NT2/D1 (cell line): ENCODE data around the gene PRPF6.

Experiments used
- DNase-seq: peaks from one replicate; pipeline ENCODE4 v3.0.0-alpha.2; 2011; ENCODE audit warnings: low read depth, low spot score
- H3K27me3 ChIP-seq: 2 replicates; pipeline ENCODE4 v1.6.0; 2011; ENCODE audit warnings: mild to moderate bottlenecking; ENCODE audit not compliant: insufficient read length, insufficient read depth
- H3K36me3 ChIP-seq: 2 replicates; pipeline ENCODE4 v1.6.1; 2011; ENCODE audit warnings: mild to moderate bottlenecking, low read length, mixed read lengths; ENCODE audit not compliant: insufficient read depth, insufficient read length
- H3K4me1 ChIP-seq: 2 replicates; pipeline ENCODE4 v1.5.1; 2011; ENCODE audit not compliant: insufficient read depth, insufficient read length
- H3K4me3 ChIP-seq: 2 replicates; pipeline ENCODE4 v1.5.1; 2011; ENCODE audit warnings: low read depth; ENCODE audit not compliant: insufficient read length
- H3K9ac ChIP-seq: 2 replicates; pipeline ENCODE4 v1.6.0; 2011; ENCODE audit warnings: low read depth; ENCODE audit not compliant: insufficient read length
- H3K9me3 ChIP-seq: 2 replicates; pipeline ENCODE4 v1.5.1; 2011; ENCODE audit warnings: mild to moderate bottlenecking, low read length; ENCODE audit not compliant: insufficient read depth
- SUZ12 ChIP-seq: IDR thresholded peaks from 2 replicates; pipeline ENCODE4 v1.6.1; 2011; ENCODE audit not compliant: insufficient read length, insufficient read depth; ENCODE audit errors: extremely low read depth
- YY1 ChIP-seq: IDR thresholded peaks from 2 replicates; pipeline ENCODE4 v1.6.1; 2011; ENCODE audit not compliant: insufficient read length, insufficient read depth
- ZNF274 ChIP-seq: IDR thresholded peaks from 2 replicates; pipeline ENCODE4 v1.6.1; 2011; ENCODE audit warnings: mild to moderate bottlenecking, low read depth, low read length

The PRPF6 gene

DNA sequence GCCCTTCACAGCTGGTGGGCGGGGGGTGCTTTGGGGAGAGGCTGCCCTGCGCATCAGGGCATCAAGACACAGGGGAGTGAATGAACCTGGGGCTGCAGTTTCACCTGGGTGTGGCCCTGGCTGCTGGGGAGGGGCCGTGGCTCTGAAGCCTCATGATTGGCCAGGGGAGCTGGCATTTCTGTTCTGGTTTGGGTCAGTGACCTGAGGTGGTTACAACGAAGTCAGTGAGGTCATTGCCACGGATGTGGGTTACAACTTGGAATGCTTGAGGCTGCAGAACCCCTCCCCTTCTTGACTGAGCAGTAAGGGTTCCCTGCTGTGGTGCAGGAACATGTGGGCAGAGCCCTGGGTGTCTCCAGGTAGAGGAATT, 85.0 kb downstream of the PRPF6 start:
- TF ChIP-seq ZNF274 (no peak), SUZ12 (no peak)
- Histone ChIP-seq H3K4me3 (no peak overlapping the region), H3K36me3 (peaks cover 6% of the 10 kb centered on the region), H3K4me1 (peaks cover 43% of the 10 kb centered on the region), H3K27me3 (no peaks in the 10 kb centered on the region), H3K9me3 (no peaks in the 10 kb centered on the region), H3K9ac (no peak overlapping the region)
- no peak for DNase-seq

DNA sequence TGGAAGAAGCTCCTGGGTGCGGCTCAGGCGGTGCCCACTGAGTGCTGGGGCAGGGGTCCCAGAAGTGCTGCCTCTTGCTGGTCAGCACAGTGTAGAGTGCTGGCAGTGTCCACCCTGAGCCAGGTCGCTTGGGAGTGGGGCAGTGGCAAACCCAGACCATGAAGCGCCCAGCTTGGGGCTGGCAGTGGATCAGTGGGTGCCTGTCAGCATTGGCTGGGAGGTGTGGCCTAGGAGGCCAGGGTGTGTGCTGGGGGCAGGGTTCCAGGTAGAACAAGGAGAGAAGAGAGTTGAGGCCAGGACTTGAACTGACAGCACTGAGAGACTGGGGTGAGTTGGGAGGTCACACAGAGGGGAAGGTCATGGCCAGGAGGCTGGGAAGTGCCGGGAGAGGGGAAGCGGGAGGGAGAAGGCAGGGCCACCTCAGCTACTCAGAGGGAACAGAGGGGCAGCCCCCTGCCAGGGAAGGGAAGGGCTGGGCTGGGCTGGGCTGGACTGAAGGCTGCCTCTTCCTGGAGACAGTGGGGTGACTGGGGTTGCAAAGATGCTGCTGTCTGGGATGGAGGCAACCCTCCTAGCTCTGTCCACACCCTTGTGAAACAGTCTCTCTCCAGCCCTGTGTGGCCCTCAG, 86.2 kb downstream of the PRPF6 start:
- H3K4me1 ChIP-seq: peaks cover 41% of the 10 kb centered on the region
- no peaks in the 10 kb centered on the region for H3K9me3 ChIP-seq
- H3K36me3 ChIP-seq: peaks cover 11% of the 10 kb centered on the region
- DNase-seq: no peak
- H3K9ac ChIP-seq: peak overlapping the region; percentile 39
- TF ChIP-seq SUZ12 (no peak), YY1 (no peak), ZNF274 (no peak)
- no peak overlapping the region for H3K4me3 ChIP-seq
- no peaks in the 10 kb centered on the region for H3K27me3 ChIP-seq

DNA sequence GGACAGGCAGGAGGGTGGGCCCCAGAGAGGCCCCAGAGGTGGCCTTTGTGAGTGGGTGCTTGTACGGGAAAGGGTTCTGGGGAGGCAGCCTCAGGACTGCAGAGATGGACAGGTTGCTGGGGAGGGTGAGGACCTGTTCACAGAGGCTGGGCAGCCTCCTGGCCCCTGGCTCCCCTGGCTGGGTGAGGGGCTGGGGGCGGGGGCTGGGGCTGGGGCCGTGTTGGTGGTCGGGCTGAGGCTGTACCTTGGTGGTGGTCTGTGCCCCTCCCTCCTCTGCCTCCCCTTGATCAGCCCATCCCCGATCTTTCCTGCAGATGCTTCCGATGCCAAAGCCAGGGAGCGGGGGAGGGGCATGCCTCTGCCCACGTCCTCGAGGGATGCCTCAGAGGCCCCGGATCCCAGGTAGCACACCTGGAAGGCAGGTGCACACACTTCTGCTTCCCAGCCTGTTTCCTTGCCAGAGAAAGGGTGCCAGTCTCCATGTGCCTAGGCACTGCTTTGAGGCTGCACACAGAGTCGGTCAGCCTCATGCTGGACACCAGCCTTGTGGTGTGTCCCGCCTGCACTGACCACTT, 86.9 kb downstream of the PRPF6 start:
- Histone ChIP-seq H3K9ac (peak overlapping the region; percentile 39), H3K9me3 (no peaks in the 10 kb centered on the region), H3K4me3 (no peak overlapping the region), H3K36me3 (peaks cover 18% of the 10 kb centered on the region), H3K27me3 (no peaks in the 10 kb centered on the region), H3K4me1 (peaks cover 38% of the 10 kb centered on the region)
- no peak for TF ChIP-seq YY1
- no peak for DNase-seq

DNA sequence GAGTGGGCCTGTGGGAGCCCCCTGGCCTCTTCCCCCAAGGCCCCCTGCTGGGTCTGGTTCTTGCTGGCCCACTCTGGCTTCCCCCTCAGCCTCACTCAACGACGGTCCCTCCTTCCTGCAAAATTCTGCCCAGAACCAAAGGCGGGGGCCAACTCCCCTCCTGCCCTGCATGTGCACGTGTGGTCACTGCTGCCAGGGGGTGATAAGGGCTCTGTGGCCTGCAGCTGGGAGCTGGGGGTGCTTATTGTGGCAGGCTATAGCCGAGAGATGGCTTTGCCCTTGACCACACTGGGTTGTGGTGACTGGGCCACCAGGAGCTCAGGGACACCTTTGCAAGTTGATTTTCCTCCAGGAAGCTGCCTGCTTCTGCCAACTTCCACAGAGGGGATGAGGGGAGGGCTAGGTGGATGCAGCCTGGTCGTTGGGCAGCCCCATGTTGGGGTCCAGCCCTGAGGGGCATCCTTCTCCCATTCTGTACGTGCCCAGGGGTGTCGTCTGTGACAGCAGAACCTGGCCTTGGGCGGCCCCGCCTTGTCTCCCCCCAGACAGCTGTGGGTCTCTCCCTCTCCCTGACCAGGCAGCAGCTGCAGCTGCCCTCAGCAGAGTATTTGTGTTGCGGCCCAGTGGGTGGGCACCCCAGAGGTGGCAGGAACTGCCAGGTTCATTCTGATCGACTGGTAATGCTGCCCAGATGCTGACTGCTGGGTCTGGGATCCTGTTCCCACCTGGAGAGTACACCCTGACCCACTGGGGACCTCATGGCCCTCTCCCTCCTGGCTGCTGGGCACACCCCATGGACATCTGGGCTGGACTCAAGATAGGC, 87.7 kb downstream of the PRPF6 start:
- H3K36me3 ChIP-seq: peaks cover 26% of the 10 kb centered on the region
- no peaks in the 10 kb centered on the region for H3K9me3 ChIP-seq
- H3K4me1 ChIP-seq: peaks cover 38% of the 10 kb centered on the region
- no peaks in the 10 kb centered on the region for H3K27me3 ChIP-seq
- no peak overlapping the region for H3K4me3 ChIP-seq
- no peak for TF ChIP-seq SUZ12
- no peak for TF ChIP-seq ZNF274
- no peak for TF ChIP-seq YY1
- H3K9ac ChIP-seq: no peak overlapping the region
- no peak for DNase-seq

DNA sequence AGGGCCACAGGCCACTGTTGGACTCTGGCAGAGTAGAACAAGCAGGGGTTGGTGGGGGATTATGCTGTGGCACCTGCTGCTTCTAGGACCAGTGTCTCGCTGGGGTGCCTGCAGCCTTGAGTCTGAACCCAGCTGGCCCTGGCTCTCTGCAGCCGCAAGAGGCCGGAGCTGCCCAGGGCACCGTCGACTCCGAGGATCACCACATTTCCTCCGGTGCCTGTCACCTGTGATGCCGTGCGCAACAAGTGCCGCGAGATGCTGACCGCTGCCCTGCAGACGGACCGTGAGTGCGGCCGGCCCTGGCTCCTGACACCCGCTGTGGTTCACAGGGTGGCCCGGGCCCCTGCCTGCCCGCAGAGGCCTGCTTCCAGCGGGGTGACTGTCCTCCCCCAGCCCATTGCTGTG, 88.3 kb downstream of the PRPF6 start:
- Histone ChIP-seq H3K9ac (no peak overlapping the region), H3K4me1 (peaks cover 36% of the 10 kb centered on the region)
- TF ChIP-seq ZNF274 (no peak), YY1 (no peak), SUZ12 (no peak)

DNA sequence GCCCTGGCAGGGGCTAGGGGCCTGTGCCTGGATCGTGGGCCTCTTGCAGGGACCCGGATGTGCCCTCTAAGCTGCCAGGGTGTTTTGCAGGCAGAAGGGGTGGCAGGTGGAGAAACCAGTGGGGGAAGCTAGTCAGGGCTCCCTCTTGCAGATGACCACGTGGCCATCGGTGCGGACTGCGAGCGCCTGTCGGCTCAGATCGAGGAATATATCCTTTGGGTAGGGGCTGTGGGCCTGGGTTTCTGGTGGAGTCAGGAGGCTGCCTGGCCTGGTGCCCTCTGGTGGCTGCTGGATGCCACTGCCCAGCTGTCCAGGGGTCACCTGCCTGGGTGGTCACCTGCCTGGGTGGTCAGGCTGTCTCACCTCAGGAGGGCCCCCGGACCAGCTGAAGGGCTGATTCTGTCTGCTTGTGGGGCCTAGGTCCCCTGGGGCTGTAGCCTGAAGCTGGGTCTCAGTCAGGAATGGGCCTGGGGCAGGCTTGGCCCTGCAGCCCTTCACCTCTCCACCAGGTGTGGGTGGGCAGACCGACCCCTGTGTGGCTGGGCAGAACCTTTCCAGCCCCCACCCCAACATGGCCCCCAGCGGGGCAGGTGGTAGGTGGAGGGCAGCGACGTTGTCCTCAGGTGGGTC, 88.8 kb downstream of the PRPF6 start:
- H3K36me3 ChIP-seq: peaks cover 37% of the 10 kb centered on the region
- no peak for DNase-seq
- peaks cover 32% of the 10 kb centered on the region for H3K4me1 ChIP-seq
- H3K9ac ChIP-seq: no peak overlapping the region
- no peaks in the 10 kb centered on the region for H3K27me3 ChIP-seq
- no peaks in the 10 kb centered on the region for H3K9me3 ChIP-seq
- no peak for TF ChIP-seq YY1
- no peak for TF ChIP-seq SUZ12
- no peak for TF ChIP-seq ZNF274
- H3K4me3 ChIP-seq: no peak overlapping the region

More for the DNA sequence above, 88.3 kb downstream of the PRPF6 start:
- Histone ChIP-seq H3K4me3 (no peak overlapping the region), H3K9me3 (no peaks in the 10 kb centered on the region), H3K27me3 (no peaks in the 10 kb centered on the region), H3K36me3 (peaks cover 32% of the 10 kb centered on the region)
- no peak for DNase-seq

DNA sequence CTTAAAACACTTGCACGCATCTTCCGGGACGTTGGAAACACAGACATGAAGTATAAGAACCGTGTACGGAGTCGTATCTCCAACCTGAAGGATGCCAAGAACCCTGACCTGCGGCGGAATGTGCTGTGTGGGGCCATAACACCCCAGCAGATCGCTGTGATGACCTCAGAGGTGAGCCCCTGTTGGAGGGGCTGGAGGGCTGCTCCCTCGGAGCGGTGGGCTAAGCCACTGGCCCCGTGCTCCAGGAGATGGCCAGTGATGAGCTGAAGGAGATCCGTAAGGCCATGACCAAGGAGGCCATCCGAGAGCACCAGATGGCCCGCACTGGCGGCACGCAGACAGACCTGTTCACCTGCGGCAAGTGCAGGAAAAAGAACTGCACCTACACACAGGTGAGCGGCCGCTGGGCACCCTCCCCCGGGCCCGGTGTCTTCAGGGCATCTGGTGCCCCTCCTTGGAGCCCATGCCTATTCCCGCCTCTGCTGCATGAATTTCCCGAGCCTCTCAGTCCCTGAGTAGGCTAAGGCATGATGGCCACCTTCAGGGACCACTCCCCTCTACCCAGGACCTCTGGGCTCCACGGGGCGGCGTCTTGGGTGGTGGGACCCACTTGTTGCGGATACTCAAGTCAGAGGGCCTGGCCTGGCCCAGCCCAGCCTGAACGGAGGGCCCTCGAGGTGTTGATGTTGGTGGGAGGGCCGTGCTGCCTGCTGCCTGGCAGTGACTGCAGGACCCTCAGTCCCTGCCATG, 89.5 kb downstream of the PRPF6 start:
- H3K27me3 ChIP-seq: no peaks in the 10 kb centered on the region
- H3K9me3 ChIP-seq: no peaks in the 10 kb centered on the region
- H3K4me3 ChIP-seq: no peak overlapping the region
- no peak overlapping the region for H3K9ac ChIP-seq
- H3K4me1 ChIP-seq: peaks cover 28% of the 10 kb centered on the region
- peaks cover 43% of the 10 kb centered on the region for H3K36me3 ChIP-seq
- no peak for DNase-seq
- TF ChIP-seq YY1 (no peak), ZNF274 (no peak), SUZ12 (no peak)
